ENCODE data around the gene MIPOL1.

Gene MIPOL1

GRCh38 chr14:37170993-37171392 is 26.7 kb upstream of the MIPOL1 start:
- H4K20me1 ChIP-seq (ENCODE audit: insufficient read depth, low read length, poor library complexity, severe bottlenecking): no peaks in the 10 kb centered on the region
- no peaks in the 10 kb centered on the region for H3K79me2 ChIP-seq (ENCODE audit: insufficient read depth, low read length)
- no peak overlapping the region for H2AFZ ChIP-seq (ENCODE audit: low read length)
- H3K27me3 ChIP-seq (ENCODE audit: insufficient read depth, low read length, poor library complexity, severe bottlenecking): no peaks in the 10 kb centered on the region
- no peak overlapping the region for H3K4me2 ChIP-seq (ENCODE audit: low read depth, low read length, poor library complexity, severe bottlenecking)
- no peaks in the 10 kb centered on the region for H3F3A ChIP-seq (ENCODE audit: low read depth)
- no peaks in the 10 kb centered on the region for H3K9me2 ChIP-seq (replicated peaks; ENCODE audit: low read depth, low read length)
- no peak overlapping the region for H3K4me3 ChIP-seq (ENCODE audit: low read length, poor library complexity, severe bottlenecking)
- H3K9me3 ChIP-seq (ENCODE audit: insufficient read depth, low read depth, low read length): no peaks in the 10 kb centered on the region
- H3K36me3 ChIP-seq (ENCODE audit: insufficient read depth, low read length): no peaks in the 10 kb centered on the region
- no peaks in the 10 kb centered on the region for H3K4me1 ChIP-seq (ENCODE audit: insufficient read depth, low read length, poor library complexity, severe bottlenecking)
- TF ChIP-seq EZH2phosphoT487 (IDR thresholded peaks at IDR 0.05; ENCODE audit: borderline replicate concordance): no peak
- TF ChIP-seq, protein P1, sequence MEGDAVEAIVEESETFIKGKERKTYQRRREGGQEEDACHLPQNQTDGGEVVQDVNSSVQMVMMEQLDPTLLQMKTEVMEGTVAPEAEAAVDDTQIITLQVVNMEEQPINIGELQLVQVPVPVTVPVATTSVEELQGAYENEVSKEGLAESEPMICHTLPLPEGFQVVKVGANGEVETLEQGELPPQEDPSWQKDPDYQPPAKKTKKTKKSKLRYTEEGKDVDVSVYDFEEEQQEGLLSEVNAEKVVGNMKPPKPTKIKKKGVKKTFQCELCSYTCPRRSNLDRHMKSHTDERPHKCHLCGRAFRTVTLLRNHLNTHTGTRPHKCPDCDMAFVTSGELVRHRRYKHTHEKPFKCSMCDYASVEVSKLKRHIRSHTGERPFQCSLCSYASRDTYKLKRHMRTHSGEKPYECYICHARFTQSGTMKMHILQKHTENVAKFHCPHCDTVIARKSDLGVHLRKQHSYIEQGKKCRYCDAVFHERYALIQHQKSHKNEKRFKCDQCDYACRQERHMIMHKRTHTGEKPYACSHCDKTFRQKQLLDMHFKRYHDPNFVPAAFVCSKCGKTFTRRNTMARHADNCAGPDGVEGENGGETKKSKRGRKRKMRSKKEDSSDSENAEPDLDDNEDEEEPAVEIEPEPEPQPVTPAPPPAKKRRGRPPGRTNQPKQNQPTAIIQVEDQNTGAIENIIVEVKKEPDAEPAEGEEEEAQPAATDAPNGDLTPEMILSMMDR (conservative IDR thresholded peaks at IDR 0.05; ENCODE audit: low read length): no peak
- no peak overlapping the region for H3K9ac ChIP-seq (ENCODE audit: low read depth, low read length, poor library complexity, severe bottlenecking)

DNA sequence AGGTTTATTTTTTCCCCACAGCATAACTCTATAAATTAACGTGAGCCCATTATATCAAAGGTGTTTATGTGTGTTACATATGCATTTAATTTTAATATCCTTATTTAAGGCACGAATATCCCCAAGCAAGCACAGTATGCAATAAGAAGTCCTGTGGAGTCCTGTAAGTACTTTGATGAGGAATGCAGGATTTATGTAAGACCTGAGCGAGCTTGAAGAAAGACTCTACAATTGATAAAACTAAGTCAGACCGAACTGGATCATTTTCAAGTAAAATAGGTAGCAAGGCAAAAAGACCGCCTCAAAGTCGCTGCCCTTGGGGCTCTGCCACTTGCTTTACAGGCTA is 26.1 kb upstream of the MIPOL1 start:
- Histone ChIP-seq H3K9ac (ENCODE audit: low read depth, low read length, poor library complexity, severe bottlenecking) (no peak overlapping the region), H3K36me3 (ENCODE audit: insufficient read depth, low read length) (no peaks in the 10 kb centered on the region), H3K4me3 (ENCODE audit: low read length, poor library complexity, severe bottlenecking) (no peak overlapping the region), H4K20me1 (ENCODE audit: insufficient read depth, low read length, poor library complexity, severe bottlenecking) (no peaks in the 10 kb centered on the region), H3K27me3 (ENCODE audit: insufficient read depth, low read length, poor library complexity, severe bottlenecking) (no peaks in the 10 kb centered on the region), H3K4me2 (ENCODE audit: low read depth, low read length, poor library complexity, severe bottlenecking) (no peak overlapping the region), H3F3A (ENCODE audit: low read depth) (no peaks in the 10 kb centered on the region), H3K79me2 (ENCODE audit: insufficient read depth, low read length) (no peaks in the 10 kb centered on the region), H3K9me3 (ENCODE audit: insufficient read depth, low read depth, low read length) (no peaks in the 10 kb centered on the region), H3K4me1 (ENCODE audit: insufficient read depth, low read length, poor library complexity, severe bottlenecking) (no peaks in the 10 kb centered on the region), H2AFZ (ENCODE audit: low read length) (no peak overlapping the region), H3K9me2 (replicated peaks; ENCODE audit: low read depth, low read length) (no peaks in the 10 kb centered on the region)
- TF ChIP-seq EZH2phosphoT487 (IDR thresholded peaks at IDR 0.05; ENCODE audit: borderline replicate concordance): no peak
- TF ChIP-seq, protein P1 (conservative IDR thresholded peaks at IDR 0.05; ENCODE audit: low read length): no peak

DNA sequence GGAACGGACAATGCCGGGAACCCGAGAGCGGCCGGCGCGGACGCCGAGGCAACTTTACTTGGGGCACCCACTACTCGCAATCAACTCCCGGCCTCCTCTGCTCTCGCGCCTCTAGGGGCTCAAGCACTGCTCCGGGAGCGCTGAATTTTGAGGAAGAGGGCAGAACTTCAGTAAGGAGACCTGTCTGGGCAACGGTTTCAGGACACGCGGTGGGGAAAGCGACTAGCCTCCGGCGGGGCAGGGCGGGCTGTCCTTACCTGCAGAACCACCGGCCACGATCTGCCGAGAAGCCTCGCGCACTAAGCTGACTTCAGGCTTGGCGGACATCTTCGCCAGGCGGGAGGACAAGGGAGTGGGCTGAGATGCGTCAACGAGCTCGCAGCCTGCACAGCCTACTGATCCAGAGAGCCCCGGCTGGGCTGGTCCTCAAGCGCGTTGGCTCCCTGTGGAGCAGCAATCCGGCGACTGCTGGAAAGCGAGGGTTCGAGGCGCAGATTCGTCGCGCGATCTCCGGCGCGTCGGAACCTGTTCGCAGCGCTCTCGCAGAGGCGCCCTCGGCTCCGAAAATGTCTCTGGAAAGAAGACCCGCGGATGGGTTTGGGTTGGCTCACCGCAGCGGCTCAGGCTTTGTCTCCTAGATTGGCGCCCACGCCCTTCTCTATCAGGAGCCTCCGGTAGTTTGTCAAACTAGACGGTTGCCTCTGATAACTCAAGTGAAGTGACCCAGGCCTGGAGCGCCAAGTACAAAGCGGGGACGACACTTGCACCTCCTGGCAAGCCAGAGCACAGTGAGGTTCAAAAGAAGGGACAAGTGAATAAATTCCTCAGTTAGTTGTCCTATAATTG is 25.5 kb upstream of the MIPOL1 start, which contains the start of gene SLC25A21:
TSS of gene SLC25A21 (minus strand) at position 583 of the 846 bp plus-strand sequence.
- Histone ChIP-seq H2AFZ (ENCODE audit: low read length) (no peak within 1 kb of the TSS), H3K36me3 (ENCODE audit: insufficient read depth, low read length) (no peaks in the 10 kb centered on the region), H3K9ac (ENCODE audit: low read depth, low read length, poor library complexity, severe bottlenecking) (no peak within 1 kb of the TSS), H3K9me3 (ENCODE audit: insufficient read depth, low read depth, low read length) (no peaks in the 10 kb centered on the region), H3K4me3 (ENCODE audit: low read length, poor library complexity, severe bottlenecking) (no peak within 1 kb of the TSS), H3K79me2 (ENCODE audit: insufficient read depth, low read length) (no peaks in the 10 kb centered on the region), H3K9me2 (replicated peaks; ENCODE audit: low read depth, low read length) (no peaks in the 10 kb centered on the region), H3K4me1 (ENCODE audit: insufficient read depth, low read length, poor library complexity, severe bottlenecking) (no peaks in the 10 kb centered on the region), H3K27me3 (ENCODE audit: insufficient read depth, low read length, poor library complexity, severe bottlenecking) (no peaks in the 10 kb centered on the region), H3F3A (ENCODE audit: low read depth) (no peaks in the 10 kb centered on the region), H3K4me2 (ENCODE audit: low read depth, low read length, poor library complexity, severe bottlenecking) (no peak within 1 kb of the TSS), H4K20me1 (ENCODE audit: insufficient read depth, low read length, poor library complexity, severe bottlenecking) (no peaks in the 10 kb centered on the region)
- TF ChIP-seq EZH2phosphoT487 (IDR thresholded peaks at IDR 0.05; ENCODE audit: borderline replicate concordance): no peak
- TF ChIP-seq, protein P1 (conservative IDR thresholded peaks at IDR 0.05; ENCODE audit: low read length): no peak
